HL-60 (cell line): Measurements from ENCODE around the gene SART1.

Source experiments
- CTCF ChIP-seq: IDR thresholded peaks from one replicate; pipeline ENCODE4 v1.5.1; 2011; ENCODE audit warnings: low read length, control low read depth, inconsistent platforms; ENCODE audit not compliant: insufficient read depth
- POLR2AphosphoS5 ChIP-seq: IDR thresholded peaks from 2 replicates; pipeline ENCODE4 v1.6.1; 2012; ENCODE audit warnings: low read depth
- SPI1 ChIP-seq: IDR thresholded peaks from 2 replicates; pipeline ENCODE4 v1.6.1; 2012; ENCODE audit warnings: low read depth, mild to moderate bottlenecking, borderline replicate concordance

DNA sequence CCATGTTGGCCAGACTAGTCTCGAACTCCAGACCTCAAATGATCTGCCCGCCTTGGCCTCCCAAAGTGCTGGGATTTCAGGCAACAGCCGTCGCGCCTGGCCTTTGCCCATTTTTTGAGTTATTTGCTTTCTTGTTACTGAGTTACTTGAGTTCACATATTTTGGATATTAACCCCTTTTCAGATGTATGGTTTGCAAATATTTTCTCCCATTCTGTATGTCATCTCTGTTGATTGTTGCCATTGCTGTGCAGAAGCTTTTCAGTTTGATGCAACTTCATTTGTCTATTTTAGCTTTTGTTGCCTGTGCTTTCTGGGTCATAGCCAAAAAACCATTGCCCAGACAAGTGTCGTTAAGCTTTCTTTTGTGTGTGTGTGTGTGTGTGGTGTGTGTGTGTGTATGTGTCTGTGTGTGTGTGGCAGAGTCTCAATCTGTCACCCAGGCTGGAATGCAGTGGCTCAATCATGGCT, 9.4 kb upstream of the SART1 start:
- TF ChIP-seq POLR2AphosphoS5, result no peak
- no peak for TF ChIP-seq CTCF
- TF ChIP-seq SPI1, result no peak
